ENCODE data around the gene PXK.

DNA sequence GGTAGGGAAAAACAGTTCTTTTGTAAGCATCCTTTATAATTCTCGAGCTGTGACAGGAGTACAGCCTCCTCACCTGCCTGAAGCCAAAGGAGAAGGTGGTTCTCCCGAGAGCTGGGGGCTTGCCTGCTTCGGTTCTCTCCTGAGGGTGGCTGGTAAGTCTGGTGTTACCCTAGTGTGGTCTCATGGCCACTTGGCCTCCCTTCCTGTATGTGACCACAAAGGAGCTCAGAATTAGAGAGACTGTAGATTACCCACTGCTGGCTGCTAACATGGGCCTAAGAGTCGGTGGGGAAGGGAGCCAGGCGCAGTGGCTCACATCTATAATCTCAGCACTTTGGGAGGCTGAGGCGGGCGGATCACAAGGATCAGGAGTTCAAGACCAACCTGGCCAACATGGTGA lies 88.3 kb downstream of the PXK start:
- TF ChIP-seq, protein P1, sequence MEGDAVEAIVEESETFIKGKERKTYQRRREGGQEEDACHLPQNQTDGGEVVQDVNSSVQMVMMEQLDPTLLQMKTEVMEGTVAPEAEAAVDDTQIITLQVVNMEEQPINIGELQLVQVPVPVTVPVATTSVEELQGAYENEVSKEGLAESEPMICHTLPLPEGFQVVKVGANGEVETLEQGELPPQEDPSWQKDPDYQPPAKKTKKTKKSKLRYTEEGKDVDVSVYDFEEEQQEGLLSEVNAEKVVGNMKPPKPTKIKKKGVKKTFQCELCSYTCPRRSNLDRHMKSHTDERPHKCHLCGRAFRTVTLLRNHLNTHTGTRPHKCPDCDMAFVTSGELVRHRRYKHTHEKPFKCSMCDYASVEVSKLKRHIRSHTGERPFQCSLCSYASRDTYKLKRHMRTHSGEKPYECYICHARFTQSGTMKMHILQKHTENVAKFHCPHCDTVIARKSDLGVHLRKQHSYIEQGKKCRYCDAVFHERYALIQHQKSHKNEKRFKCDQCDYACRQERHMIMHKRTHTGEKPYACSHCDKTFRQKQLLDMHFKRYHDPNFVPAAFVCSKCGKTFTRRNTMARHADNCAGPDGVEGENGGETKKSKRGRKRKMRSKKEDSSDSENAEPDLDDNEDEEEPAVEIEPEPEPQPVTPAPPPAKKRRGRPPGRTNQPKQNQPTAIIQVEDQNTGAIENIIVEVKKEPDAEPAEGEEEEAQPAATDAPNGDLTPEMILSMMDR (conservative IDR thresholded peaks at IDR 0.05 in 1 of 2, IDR thresholded peaks at IDR 0.05 in 1 of 2; ENCODE audit: low read depth in 1 of 2, low read length in 2 of 2), result no peak
- TF ChIP-seq EZH2 (IDR thresholded peaks at IDR 0.05; ENCODE audit: low read length, missing control alignments), result no peak

All from fibroblast of lung (primary cell).